Renal cortex interstitium (tissue), 11 donors: Measurements from ENCODE around the gene CASQ1. TPM values are rescaled to one million over a fixed set of nuclear protein-coding genes. Genes with fewer than 3 reads are reported as not detected.

Experiments used
- DNase-seq, 11 donors: peaks; one replicate each; pipeline ENCODE4 v3.0.0-alpha.2; 2013; ENCODE audit warnings: low read depth in 9 of 11, low spot score in 4 of 11; ENCODE audit errors: extremely low read depth in 1 of 11
- polyA plus RNA-seq, 3 donors: library from polyadenylated mRNA; unstranded; fragments of 120-200 nt; gene quantifications; one replicate each; pipeline ENCODE4 v1.2.1, GENCODE V29; 2013; ENCODE audit not compliant: insufficient read length in 3 of 3

Gene CASQ1
- polyA plus RNA-seq, 3 donors: 0.20 to 0.65 (median 0.33) TPM

DNA sequence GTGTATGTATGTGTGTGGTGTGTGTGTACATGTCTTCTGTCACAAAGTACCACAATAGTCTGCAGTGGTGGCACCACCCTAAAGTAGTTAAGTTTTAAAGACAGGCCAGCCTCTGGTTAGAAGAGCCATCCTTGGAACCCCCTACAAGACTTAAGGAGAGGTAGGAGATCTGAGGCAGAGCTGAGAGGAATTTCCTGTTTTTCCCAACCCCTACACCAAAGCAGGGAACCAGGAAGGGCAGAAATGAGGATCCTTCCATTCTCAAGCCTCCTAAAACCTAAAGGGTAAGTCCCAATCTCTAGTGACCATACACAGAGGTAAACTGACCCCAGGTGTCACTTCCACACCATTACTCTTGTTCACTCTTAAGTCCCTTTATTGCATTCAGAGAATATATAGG, 25.9 kb downstream of the CASQ1 start:
- DNase-seq: no peak

DNA sequence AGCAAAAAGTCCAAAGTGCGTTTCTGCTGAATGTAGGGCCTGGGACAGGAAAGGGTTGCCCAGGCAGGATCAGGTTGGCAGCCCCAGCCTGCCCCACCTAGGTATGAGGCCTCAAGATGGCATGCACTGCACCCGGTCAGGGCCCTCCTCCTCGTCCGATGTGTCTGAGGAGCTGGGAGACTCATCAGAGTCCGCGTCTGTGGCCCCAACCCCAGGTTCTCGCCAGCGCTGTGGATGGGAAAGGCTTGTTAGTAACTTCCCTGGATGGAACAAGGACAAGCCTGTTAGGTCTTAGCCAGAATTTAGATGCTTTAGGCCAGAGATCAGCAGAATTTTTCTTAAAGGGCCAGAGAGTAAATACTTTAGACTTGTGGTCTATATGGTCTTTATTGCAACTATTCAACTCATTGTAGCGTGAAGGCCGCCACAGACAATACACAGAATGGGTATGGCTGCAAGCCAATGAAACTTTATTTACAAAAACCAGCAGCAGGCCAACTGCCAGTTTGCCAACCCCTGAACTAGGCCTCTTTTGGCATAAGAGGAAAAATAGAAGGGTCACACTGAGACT, 27.2 kb downstream of the CASQ1 start:
- DNase-seq: no peak

DNA sequence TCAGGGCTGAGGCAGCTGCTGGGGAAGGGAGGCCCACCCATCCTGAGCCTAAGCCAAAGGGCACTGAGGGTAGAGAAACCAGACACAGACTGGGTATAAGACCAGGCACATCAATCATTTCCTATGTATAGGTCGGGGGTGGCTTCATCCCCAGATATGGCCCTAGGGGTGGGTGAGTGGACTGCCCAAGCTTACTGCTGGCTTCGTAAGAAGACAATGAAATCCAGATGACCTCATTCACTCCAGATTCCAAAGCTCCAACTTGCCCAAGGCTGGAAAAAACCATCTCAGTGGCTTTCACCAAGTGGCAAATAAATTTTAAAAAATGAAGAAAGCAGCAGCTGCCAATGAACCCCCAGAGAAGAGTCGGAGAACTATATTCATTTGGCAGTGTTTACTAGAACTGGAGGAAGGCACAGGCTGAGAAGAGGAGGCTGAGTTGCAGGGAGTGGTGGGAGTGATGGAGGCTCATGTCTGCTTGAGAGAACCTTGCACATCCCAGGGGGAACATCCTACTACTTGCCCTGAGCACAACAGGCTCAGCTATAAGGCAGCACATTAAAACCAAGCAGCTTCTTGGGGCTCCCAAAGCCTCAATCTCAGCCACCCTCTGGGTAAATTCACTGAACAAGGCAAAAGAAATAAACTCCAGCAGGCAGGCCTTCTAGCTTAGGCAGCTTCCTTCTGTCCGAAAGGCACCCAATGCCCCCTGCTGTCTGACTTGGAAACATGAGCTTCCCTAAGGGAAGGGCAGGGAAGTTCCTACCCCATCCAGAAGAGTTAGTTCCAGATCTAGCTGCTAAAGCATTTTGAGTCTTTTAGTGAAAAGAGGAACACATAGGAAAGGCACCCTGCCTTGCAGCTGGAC, 28.9 kb downstream of the CASQ1 start:
- DNase-seq: peak in 7 of 11 donors; percentile 18 to 35 (median 28)

DNA sequence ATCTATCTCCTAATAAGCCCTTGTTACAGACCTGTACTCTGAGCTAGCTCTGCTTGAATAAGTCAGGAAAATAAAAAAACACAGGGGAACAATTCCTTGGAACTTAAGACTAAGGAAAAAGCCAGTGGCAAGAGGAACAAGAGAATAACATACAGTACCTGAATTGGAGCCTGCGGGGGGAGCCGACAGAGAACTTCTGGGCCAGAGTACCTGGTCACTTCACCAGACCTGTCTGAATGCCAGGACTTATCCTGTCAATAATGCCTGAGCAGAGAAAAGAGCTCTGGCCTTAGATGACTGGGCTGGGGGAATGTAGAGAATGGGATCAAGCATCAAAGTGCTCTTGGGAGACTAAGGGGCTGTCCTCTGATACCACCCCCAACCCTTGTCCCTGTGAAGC, 29.9 kb downstream of the CASQ1 start:
- no peak for DNase-seq

DNA sequence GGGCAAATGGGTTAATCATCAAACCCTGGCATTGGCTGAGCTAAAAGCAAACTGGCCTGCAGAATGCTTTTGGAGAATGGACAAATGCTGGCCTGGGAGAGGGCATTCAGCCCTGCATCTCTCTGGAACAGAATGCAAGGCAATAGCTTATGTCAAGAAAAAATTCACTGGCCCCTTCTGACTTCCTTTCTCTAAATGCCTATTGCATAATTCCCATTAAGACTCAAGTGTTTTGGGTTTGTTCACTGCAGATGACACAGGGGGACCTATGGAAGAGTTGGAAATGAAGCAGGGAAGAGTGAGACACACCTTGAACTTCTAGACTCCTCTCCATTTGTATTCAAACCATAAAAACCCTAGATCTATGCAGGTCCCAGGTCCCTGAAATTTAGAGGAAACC, 30.7 kb downstream of the CASQ1 start:
- no peak for DNase-seq

DNA sequence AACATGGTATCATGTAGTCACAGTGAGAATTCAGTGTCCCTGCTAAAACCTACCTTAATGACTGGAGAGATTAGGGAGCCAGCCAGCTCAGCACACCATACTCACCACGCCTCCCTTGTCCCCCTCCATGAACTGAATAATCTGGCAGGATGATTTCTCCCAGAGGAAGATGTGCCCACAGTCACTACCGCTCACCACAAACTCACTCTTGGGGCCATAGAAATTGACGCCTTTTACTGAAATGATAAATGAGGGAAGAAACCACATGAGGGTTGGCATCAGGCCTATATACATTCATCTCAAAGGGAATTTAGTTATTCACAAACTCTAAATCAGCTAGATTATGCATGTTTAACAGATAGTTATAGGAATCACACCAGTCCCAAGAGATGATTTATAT, 32.2 kb downstream of the CASQ1 start:
- DNase-seq: no peak

DNA sequence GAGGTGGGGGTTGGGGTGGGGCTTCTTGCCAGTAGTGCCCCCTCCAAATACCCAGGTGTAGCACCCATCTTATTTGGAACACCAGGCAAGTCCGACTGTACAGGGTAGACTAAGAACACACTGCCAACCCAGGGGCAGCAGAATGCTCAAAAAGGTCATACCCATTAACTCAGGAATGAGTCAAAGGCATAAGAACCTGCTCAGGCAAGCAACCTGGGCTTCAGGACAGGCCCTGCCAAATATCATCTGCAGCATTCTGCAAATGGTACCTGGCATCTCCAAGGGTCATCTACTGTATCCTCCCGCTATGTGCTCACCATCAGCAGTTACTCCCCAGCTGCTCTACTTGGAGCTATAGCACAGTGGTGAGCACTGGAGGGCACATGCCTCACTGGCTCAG, 34.2 kb downstream of the CASQ1 start:
- DNase-seq: no peak

DNA sequence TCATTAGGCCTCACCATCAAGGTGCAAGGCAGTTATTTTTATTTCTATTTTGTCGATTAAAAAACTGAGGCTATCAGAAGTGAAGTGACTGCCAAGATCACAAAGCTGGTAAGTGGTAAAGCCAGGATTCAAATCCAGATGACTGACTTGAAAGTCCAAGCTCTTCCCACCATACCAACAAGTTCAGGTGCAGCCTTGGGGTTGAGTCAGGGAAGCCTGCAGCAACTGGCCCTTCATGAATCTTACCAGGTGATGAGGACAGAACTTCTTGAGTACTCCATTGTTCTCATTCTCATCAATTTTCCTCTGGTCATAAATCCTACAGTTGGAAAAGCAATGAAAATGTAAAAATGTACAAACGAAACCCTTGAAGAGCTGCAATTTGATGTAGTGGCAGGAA, 35.0 kb downstream of the CASQ1 start:
- no peak for DNase-seq

DNA sequence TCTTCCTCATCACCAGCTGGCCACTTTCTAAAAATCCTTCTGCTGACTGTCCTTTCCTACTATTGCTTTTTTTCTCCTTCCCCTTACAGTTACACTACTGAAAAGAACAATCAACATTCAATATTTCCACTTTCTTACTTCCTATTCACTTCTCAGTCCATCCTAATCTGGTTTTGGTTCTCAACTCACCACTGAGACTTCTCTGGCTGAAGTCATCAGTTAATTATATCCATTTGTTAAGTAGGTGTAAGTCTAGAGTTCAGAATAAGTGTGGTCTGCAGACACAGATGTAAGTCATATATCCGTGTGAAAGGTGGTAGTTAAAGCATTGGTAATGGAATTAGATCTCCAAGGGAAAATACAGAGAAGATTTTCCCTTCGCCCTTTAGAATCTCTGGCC, 36.2 kb downstream of the CASQ1 start:
- DNase-seq: no peak

DNA sequence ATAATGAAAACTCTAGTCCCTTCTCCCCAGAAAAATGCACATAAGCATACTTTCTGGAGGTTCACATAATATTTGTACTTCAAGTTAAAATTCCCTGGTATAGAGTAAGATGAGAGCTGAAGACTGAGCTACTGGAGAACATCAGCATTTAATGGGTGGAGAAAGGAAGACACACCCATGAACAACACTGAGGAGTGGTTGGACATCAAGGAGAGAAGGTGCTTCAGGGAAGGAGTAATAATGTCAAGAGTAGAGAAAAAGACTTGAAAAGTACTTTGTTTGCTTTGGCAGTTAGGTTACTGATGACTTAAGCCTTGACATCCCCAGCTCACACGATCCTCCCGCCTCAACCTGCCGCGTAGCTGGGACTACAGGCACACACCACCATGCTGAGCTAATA, 36.7 kb downstream of the CASQ1 start:
- DNase-seq: no peak

DNA sequence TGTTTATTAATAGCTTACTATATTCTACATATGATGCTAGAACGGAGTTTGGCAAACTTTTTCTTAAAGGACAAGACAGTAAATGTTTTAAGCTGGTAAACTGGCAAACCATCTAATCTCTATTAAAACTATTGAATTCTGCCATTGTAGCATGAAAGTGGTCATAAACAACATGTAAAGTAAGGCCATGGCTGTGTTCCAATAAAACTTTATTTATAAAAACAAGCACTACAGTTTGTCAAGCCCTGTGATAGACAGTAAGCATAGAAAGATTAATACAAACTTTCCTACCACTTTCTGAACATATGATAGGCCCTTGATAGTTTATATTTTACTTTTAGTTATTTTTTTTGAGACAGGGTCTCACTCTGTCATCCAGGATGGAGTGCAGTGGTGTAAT, 37.2 kb downstream of the CASQ1 start:
- no peak for DNase-seq

DNA sequence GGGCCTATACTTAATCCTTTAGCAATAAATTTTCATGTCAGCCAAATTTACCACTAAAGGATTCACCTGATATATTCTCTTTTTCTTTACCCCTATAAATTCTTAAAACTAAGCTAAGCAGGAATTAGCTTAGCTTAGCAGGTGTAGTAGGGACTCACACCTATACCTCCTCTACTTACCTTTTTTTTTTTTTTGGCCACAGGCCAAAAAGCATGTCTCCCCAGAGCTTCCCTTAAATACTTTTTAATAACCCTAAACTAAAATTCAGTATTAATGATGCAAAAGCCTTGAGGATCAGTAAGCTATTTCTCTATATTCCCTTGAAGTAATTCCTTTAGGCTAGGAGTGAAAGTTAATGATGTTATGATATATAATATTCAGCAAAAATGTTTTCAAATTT, 38.1 kb downstream of the CASQ1 start:
- no peak for DNase-seq

DNA sequence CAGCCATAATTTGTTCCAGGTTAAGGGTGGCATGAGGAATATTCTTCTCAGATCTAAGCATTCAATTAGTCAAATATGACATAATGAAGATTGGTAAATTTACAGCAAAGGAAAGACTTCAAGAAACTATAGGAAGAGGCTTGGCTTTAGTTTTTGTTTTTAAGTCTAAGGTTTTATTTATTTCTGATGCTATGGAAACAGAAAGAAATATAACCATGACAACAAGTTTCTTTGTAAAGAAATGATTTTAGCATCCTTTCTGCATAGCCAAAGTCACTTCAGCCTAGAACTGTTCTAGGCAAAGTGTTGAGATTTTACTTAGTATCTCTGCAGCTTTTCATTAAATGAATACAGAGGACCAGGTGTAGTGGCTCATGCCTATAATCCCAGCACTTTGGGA, 42.5 kb downstream of the CASQ1 start:
- no peak for DNase-seq

DNA sequence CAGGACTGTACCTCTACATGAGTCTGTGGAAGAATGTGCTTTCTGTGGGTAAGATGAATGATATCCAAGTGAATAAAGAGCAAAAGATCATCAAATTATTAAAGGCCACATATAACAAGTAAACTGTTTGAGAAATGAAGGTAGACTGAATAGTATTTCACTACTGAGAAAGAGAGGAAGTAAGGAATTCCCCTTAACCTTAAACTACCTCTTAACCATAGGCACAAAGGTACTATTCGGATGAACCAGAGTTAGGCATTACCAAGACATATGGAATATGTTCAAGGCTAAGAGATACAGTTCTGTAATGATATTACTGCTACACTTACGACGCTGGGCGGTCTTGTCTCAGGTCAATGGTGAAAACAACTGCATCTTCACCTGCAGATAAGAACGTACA, 46.4 kb downstream of the CASQ1 start:
- no peak for DNase-seq

DNA sequence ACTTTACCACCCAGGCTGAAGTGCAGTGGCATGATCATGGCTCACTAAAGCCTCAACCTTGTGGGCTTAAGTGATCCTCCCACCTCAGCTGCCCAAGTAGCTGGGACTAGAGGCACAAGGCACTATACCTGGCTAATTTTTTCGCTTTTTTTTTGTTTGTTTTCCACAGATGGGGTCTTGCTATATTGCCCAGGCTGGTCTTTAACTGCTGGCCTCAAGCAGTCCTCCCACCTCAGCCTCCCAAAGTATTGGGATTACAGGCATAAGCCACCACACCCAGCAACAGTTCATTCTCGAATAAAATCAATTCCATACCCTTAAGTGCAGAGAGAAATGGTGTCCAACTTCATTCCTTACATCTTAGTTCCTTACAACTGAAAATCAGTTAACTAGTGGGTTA, 47.2 kb downstream of the CASQ1 start:
- DNase-seq: no peak

DNA sequence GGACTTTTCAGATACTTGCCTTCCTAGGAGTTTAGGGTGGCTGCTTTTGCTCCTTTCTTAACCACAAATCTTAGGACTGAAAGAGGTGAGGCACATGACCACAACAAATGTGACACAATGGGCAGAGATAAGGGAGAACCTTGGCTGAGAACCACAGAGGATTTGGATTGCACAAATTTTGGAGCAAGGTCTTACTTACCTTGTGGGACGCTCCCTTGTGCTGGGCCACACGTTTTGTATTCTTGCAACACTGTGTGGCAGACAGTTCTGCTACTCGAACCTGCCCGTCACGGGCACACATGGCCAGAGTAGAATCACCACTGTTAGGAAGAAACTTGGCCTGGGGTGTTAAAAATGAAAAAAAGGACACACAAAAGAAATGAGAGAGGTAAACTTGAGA, 48.0 kb downstream of the CASQ1 start:
- no peak for DNase-seq

DNA sequence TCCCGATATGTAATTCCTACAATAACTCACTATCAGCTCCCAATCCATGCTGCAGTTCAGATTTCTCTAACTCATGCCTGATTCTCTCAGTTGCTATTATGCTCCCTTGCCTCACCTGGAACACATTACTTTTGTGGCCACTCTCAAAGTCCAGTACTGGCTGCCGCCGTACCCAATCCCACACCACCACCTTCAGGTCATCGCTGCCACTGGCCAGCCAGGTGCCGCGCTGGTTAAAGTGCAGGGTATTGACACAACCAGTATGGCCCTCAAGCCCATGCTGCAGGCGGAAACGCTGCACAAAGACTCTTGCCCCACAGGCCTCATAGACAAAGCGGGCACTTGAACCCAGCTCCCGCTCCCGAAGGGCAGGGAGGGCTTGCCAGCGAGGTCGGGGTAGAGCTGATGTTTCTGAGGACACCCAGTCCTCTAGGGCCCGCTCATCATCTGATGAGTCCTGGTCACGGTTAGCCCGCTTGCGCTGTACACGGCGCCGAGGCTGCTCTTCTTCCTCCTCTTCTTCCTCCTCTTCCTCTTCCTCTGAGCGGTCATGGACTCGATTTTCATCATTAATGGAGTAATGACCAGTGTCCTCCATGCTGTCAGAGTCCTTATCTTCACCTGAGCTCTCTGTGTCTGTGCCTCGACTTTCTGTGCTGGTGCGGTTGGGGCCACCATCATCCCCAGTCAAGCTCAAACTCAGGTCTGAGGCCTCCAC, 49.4 kb downstream of the CASQ1 start:
- no peak for DNase-seq

DNA sequence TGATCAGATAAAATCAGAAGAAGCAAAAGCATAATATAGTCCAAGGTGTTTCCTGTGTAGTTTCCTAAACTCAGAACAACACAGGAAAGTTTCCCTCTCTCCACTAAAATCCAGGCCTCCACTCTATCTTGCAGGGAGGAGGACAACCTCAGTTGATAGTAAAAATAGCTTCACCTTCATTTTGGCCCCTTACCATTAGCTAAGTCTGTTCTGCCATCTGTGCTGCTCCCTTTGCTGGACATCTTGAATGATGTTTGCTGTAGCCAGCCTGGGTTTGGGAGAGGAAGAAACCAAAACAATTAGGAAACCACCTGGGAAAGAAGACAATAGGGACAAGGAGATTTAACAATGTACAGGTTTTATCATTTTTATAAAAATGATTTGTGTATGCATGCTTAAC, 53.4 kb downstream of the CASQ1 start:
- DNase-seq: no peak

DNA sequence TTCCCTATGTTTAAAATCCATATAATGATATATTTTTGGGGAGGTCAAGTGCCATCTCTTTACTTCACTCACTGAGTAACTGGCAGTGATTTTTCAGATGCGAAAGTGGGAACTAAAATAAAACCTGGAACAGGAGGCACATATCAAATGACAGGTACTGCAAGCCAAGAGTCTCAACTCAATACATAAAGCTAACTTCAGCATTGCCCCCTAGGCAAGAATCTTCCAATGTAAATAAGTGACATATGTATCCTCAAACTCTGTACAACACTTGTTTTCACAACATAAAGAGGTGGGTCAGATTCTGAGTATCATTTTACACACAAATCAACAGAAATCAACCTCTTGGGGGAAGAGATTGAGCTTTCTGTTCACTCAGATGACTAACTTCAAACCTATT, 53.8 kb downstream of the CASQ1 start:
- no peak for DNase-seq

DNA sequence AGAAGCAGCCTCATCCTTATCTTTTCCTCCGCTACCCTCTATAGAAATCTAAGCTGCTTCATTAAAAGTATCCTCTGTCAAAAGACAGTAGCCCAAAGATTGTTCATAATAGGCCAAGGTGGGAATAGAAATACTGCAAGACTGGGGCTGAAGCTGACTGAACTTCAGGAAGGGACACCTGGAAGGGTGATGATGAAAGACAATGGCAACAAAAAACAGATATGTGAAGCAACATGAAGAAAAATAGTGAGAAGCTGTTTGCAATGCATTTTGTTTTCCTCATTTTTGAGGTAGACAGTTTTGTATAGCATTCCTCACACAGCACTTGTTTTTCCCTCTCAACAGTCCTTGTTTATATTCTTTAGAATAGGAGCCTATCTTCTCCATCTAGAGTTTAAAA, 55.1 kb downstream of the CASQ1 start:
- DNase-seq: no peak
